NCI-H1105 treated with DMSO at 0.1 percent for 48 hours (cell line): Measurements from ENCODE around the gene PLA2G2F.
A peak's percentile ranks its signal among the peaks of the same experiment; 100 is the strongest.

ENCODE experiments used
- DNase-seq: peaks from one replicate; lab custom pipeline; 2025; lab: John Stamatoyannopoulos, UW

The PLA2G2F gene

DNA sequence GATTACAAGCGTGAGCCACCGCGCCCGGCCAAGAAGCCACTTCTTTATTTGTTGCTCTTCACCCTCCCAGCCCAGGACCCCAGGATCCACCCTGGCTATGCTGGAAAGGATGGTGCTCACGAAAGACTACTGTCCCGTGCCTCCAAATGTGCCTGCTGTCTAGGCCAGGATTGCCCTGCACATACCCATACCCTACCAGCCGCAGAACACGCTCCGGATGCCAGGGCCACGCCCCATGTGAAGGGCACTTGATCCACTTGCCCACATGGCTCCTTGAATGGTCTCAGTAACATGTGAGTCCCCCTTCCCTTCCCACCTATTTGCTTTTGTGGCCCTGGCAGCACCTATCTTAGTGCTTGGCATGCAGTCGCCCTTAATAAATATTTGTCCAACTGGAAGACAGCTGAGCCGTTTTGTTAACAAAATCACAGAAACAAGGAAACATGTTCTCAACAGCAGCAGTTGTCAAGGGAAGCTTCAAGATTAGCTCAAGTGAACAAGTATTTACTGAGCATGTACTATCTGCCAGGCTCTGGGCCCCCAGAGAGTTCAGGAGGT is 33.0 kb downstream of the PLA2G2F start:
- no peak for DNase-seq

DNA sequence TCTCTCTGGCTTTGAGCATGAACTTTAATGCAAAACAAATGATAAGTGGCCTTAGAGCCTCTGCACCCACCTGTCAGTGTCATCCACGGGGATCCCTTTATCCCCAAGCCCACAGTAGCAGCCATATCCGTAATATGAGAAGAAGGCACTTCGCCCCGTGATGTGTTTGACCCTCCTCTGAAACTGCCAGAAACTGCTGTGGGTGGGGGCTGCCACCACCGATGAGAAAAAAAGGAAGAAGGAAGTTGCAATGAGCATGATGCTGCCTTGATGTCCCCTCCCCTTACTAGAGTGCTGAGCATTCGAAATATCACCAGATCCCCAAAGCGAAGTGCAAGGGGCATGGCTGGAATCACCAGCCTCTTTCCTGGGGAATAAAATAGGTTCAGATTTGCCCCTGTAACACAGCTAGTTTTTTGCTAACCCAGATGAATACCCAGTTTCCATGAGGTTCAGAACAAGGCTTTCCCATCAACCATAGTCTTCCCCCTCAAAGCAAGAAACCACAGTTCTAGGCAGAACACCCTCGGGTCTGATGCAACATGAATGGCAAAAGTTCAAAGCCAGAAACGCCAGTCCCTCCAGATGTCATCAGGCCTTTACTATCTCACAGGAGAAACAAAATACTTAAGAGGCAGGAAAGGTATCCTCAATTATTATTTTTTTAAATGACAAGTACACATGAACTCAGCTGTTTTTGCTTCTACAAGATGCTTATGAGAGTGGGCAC is 36.0 kb downstream of the PLA2G2F start:
- DNase-seq = no peak

DNA sequence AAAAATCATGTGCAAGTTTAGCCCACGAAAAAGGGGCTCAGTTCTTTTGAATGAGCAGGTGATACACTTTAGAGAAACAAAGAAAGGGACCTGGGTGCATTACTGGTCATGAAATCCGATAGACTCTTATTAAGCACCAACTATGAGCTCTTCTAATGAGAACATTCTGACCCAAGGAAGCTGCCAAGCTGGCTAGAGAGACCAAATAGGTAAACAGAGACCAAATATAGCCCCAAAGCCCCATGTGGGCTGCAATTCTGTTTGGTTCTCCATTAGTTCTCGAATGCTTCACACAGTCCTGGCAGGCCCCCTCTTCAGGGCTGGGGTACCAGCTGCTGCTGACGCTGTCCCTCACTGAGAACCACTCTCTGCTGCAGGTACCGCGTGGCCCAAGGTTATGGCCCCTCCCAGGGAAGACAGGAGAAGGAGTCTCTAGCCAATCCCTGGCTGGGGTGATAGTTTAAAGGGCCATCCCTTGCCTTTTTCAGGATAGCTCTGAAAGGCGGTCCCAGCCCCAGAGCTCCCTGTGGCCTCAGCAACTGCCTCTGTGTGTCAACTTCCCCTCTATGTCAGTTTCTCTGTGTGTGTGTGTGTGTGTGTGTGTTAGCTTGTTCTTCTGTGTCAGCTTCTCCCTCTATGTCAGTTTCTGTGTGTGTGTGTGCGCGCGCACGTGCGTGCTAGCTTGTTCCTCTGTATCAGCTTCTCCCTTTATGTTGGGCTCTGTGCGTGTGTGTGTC is 39.7 kb downstream of the PLA2G2F start:
- DNase-seq = no peak

DNA sequence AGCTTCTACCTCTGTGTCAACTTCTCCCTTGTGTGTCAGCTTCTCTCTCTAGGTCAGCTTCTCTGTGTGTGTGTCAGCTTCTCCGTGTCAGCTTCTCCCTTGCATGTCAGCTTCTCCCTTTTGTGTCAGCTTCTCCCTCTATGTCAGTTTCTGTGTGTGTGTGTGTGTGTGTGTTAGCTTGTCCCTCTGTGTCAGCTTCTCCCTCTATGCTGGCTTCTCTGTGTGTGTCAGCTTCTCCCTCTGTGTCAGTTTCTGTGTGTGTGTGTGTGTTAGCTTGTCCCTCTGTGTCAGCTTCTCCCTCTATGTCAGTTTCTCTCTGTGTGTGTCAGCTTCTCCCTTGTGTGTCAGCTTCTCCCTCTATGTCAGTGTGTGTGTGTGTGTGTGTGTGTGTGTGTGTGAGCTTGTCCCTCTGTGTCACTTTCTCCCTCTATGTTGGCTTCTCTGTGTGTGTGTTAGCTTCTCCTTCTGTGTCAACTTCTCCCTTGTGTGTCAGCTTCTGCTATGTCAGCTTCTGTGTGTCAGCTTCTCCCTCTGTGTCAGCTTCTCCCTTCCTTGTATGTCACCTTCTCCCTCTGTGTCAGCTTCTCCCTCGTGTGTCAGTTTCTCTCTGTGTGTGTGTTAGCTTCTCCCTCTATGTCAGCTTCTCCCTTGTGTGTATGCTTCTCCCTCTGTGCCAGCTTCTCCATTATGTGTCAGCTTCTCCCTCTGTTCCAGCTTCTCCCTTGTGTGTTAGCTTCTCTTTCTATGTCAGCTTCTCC is 40.4 kb downstream of the PLA2G2F start:
- no peak for DNase-seq

DNA sequence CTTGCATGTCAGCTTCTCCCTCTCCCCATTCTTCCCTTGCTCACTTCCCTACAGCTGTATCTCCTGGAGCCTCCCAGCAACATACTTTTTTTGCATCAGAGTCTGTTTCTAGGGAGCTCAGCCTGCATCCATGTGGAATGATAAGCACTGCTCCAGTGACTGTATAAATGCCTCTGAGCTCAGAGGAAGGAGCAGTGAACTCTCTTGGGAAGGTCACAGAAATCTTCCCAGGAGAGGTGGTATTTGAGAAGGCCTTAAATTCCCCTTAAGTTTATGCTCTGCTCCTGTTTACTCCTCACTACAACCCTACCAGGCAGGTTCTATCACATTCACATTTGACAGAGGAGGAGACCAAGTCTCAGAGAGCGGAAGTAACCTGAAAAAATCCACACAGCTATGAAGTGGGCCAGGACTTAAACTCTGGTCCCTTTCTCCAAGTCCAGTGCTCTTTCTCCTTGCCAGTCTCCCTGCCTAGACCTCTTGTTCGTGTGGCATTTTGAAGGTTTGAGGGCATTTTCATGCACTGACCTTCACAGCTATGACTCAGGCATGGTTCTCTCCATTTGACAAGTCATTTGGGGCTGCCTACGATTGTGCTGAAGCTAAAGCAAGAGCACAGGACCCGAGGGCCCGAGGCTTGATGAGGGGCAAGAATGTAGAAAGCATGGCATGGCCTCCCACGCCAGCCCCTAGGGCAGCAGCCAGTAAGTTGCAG is 41.2 kb downstream of the PLA2G2F start:
- DNase-seq = no peak

DNA sequence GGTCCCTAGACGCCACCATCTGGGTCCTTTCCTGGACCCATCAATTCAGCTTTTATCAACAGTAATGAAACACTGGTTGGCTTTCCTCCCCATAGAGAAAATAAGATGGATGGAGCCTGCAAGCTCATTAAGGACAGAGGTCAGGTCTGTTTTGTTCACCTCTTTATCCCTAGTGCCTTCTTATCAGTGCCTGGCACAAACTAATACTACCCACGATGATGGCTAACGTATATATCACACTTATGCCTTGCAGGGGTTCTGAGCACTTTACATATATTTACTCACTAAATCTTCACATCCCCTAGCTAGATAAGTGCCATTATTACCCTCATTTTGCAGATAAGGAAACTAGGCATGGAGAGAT is 41.7 kb downstream of the PLA2G2F start:
- DNase-seq = no peak

DNA sequence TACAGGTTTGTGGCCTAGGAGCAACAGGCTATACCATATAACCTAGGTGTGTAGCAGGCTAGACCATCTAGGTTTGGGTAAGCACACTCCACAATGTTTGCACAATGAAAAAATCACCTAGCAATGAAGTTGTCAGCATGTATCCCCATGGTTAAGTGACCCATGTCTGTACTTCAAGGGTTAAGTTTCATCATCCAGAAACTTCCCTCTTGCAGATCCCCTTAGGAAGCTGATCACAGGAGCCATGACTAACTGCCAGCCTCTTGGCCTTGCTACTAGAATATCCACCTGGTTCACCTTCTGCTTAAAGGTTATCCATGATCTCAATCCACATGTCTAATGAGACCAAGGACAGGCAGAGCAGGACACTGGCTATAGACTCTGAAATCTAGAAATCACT is 43.3 kb downstream of the PLA2G2F start:
- no peak for DNase-seq

DNA sequence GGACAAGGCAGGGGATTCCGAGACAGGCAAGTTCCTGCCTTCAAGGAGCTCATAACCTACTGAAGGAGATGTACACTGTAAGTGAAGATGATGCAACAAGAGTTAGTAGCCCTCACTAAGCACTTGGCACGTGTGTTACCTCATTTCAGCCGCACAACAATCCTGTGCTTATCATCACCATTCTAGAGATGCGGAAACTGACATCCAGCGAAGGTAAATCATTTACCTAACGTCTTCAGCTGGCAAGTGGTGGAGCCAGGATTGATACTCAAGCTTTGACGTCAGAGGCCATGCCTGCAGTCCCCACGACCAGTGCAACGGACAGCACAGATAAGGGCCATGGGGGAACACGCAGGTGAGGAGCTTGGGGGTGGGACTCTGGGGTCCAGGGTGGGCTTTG is 43.9 kb downstream of the PLA2G2F start:
- no peak for DNase-seq

DNA sequence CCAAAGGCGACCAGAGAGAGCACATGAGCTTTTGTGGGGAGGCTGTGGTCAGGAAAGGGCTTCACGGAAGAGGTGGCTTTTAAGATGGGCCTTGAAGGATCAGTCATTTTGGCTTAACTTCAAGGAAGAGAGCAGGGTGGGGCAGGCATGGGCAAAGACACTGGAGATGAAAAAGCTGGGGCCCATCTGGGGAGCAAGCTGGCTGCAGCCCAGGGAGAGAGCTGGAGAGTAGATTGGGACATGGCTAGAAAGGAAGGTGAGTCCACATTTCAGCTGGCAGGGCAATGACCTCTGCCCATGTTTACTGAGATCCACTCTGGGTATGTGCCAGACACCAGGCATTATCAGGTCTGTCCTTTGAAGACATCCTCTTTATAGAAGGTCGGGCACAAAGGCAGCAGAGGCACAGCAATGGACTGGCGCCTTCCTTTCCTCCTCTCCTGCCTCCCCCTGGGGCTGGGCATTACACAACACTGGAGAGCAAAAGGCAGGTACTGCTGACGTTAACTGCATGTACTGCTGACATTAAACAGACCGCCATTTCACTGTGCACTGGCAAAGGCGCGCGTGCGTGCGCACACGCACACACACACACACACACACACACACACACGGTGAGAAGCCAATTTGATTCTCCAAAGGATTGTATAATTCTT is 44.6 kb downstream of the PLA2G2F start:
- DNase-seq = no peak

DNA sequence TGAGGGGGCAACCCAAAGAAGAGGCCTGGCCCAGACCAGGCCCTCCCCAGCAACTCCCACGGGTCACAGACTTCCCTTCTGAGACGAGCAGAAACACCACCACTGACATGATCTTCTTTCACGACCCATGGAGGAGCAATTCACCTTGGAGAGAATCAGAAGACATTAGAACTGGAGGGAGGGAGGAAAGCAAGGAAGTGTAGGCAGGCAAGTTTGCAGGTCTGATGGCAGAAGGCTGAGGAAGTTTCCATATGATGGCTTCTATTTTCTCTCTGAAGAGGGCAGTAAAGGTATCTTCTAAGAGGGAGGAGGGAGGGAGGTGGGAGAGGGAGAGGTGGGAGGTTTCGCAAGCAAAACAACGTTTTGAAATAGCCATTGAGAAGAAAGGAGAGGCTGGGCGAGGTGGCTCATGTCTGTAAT is 45.4 kb downstream of the PLA2G2F start:
- no peak for DNase-seq

DNA sequence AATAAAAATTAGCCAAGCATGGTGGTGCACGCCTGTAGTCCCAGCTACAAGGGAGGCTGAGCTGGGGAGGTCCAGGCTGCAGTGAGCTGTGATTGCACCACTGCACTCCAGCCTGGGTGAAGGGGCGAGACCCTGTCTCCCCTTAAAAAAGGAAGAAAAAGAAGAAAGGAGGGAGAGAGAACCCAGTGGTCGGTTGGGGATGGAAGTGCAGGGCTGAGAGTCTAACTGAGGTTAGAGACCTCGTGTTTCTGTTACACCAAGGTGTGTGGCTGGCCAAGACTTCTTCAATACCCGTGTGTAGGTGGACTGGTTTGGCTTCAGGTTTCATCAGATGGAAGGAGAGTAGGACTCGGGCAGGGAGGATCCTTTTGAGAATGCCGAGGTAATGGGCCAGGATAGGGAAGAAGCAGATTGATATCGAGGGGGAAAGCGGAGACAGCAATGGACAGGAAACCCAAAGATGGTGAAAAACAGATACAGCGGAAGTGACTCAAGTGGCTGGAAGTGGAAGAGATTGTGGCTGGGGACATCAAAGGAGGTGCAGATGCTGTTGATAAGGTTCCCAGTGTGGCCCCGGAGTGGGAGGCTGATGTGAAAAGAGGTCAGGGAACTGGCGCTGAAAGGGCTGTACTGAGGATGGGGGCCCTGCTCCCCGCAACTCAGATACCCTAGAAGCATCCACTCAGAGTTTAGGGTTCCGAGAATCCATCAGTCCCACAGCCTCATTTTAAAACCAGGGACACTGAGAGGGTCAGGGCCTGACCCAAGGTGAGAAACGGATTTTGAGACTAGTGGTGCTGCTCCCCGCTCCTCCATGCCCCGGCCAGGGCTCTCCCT is 46.1 kb downstream of the PLA2G2F start:
- DNase-seq = no peak

DNA sequence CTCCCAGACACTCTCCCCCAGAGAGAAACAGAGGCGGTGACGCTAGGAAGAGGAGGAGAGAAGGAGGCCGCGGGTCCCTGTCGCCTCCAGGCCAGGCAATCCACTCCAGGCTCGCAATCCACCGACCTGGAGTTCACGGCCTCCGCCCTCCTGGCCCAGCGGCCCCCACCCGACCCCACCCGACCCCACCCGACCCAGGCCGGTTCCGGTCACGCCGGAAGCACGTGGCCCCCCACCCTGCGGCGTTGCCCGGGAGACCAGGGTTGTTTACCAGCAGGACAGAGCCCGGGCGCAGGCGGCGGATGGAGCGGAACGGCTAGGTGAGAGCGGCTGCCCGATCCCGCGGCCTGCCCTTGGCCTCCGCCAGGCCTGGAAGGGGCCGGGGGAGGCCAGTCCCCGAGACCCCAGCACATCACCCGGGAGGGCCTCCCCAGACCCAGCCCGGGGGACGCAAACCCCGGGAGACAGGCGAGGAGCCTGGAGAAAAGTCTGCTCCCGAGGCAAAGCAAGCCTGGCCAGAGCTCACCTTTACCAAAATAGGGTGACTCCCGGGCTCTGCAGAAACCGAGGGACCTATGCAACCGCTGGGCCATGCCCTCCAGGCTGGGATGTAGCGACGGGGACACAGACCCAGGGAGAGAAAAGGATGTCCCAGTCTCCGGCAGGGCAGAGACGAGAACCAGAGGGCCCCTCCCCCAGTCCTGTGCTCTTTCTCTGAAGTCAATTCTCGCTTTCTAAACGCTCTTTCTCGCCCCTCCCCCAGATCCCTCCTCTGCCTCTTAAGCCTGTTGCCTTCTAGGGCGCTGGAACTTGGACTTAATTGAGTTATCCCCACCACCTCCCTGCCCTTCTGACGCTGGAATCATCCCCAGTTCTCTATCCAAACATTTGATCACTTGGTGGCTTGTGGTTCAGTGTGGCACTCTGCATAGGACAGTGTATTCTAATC is 47.0 kb downstream of the PLA2G2F start, which contains the start of the genes PLA2G2C and UBXN10:
Gene PLA2G2C (minus strand): TSS at position 685 of the 949 bp plus-strand sequence. CDS start 9,155 bp downstream, outside the sequence.
Gene UBXN10 (plus strand): TSS at position 263 of the 949 bp plus-strand sequence. CDS start 4,466 bp downstream, outside the sequence.
- no peak for DNase-seq

DNA sequence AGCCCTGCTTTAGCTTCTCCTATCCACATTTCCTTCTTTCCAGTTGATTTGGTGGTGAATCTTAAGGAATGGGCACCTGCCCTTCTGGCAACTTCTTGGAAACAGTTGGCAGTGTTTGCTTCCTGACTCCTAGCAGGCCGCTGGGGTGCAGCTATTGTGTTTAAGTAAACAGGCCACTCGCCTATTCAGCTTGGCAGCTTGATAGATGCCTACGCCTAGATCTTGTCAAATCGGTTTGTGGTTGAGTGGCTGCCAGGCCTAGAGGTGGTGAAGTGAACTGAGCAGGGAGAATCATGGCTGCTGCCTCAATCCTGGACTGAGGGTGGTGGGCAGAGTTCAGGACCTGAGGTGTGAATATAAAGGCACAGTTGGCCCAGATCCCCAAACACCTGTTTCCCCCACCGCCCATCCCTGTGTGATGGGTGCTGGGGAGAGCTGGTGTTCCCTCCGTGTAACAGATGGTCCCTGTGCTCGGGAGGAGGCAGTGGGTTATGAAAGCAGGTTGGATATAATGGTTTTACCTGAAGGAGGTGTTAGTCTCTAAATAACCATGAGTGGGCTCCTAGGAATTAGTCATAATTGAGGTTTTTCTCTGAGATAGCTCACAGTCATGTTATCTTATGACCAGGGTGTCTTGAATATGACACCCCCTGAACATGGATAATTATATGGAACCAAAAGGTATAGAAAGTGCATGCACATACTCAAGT is 48.1 kb downstream of the PLA2G2F start:
- peak; percentile 16 for DNase-seq

DNA sequence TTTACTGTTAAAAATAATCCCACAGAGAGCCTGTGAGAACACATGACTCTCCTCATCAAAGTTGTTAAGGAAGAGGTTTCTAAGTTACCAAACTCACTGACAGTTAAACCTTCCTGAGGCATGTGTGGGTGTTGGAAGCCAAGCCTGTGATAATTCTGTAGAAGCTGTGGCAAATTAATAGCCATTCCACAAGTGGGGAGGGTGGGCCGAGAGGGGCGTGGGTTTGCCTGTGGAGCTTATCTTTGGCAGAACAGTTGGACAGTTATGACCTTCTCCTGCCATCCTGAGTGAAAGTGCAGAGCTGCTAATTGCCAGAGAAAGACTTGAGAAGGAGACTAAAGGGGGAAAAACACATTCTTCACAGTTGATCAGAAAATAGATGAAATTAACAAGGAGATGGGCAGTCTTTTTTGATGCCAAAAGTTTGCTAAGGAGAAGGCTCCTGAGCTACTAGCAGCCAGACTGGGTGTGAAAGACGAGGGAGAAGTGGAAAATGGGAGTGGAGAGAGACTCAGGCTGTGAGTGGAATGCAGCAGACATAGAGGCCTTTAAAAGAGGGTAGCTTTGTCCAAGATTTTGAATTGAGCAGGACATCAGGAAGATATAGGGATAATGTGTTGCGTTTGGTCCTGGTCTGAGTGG is 48.8 kb downstream of the PLA2G2F start:
- no peak for DNase-seq

DNA sequence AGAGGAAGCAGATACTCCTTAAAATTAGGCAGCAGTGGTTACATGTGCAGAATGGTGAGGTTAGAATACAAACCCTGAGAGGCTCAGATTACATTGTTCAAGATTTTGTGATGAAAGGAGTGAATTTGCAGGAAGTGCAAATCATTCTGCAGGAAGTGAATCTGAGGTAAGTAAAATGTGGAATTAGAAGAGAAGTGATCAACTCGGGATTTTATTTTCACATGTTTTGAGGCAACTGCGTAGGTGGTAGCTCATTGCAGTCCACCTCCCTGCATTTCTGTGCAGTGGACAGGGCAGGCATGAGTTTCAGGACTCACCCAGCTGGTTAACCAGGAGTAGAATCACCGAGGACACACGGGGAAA is 49.3 kb downstream of the PLA2G2F start:
- DNase-seq = no peak

DNA sequence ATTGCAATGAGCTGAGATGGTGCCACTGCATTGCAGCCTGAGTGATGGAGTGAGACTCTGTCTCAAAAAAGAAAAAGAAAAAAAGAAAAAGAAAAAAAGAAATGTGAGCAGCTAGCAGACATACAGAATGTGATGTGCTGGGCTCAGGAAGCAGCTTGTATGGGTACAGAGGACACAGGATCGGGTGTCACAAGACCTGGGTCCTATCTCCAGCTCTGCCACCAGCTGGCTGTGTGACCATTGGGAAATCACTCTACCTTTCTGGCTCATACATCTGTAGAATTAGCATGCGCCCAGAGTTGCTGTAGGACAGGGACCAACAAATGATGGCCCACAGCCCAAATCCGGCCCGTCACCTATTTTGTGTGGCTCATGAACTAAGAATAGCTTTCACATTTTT is 50.5 kb downstream of the PLA2G2F start:
- no peak for DNase-seq

DNA sequence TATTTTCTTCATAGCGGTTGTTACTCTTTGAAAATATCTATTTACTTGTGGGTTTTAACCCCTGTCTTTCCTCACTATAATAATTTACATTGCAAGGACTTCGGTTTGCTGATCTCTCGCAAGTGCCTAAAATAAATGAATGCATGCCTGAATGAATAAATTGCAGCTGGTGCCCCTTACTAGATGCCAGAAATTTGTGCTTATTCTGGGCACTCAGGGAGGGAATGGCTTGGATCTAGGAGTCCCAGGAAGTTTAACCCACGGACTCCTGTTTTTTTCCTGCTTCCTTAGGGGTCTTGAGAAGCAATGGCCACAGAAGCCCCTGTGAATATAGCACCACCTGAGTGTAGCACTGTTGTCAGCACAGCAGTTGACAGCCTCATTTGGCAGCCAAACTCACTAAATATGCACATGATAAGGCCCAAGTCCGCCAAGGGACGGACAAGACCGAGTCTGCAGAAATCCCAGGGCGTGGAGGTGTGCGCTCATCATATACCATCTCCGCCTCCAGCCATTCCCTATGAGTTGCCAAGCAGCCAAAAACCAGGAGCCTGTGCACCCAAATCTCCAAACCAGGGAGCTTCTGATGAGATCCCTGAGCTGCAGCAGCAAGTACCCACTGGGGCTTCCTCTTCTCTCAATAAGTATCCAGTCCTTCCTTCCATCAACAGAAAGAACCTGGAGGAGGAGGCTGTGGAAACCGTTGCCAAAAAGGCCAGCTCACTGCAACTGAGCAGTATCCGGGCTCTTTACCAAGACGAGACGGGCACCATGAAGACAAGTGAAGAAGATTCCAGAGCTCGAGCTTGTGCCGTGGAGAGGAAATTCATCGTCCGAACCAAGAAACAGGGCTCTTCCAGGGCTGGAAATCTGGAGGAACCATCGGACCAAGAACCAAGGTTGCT is 51.4 kb downstream of the PLA2G2F start:
- DNase-seq = no peak
